CD4-positive, alpha-beta T cell (primary cell): ENCODE data around the gene KCNJ18. TPM values are rescaled to one million over a fixed set of nuclear protein-coding genes. Genes with fewer than 3 reads are reported as not detected.

Experiments used
- ATAC-seq: fragments of 200-7000 bp; cut with Tn5 transposase; one replicate; pipeline ENCODE4 v1.10.0; 2022; ENCODE audit warnings: mild to moderate bottlenecking; ENCODE audit not compliant: poor library complexity
- CTCF ChIA-PET: fragments of 350-600 bp; sonication (Branson Sonifier 250); formaldehyde crosslinking; loops from one replicate; lab custom pipeline; 2021; ENCODE audit warnings: antibody characterized with exemption, inconsistent platforms; lab: Charles Lee
- POLR2A ChIA-PET: fragments of 350-600 bp; sonication (Branson Sonifier 250); formaldehyde crosslinking; loops from one replicate; lab custom pipeline; 2021; ENCODE audit warnings: antibody characterized with exemption, inconsistent platforms; lab: Charles Lee
- DNase-seq, 14 experiments: peaks; one replicate each; pipeline ENCODE4 v3.0.0-alpha.2; 2013 to 2020; ENCODE audit warnings: mixed read lengths in 2 of 14
- H3K27ac ChIP-seq, 2 donors: one replicate each; pipeline versions ENCODE4 v1.5.1 to v1.7.0; 2013; ENCODE audit warnings: low read length in 2 of 2, low read depth in 1 of 2, mild to moderate bottlenecking in 1 of 2
- H3K27me3 ChIP-seq, 2 experiments: 1 replicate in 1 of 2; 2 replicates in 1 of 2; pipeline versions ENCODE4 v1.6.1 to v1.7.0; 2013; ENCODE audit warnings: low read length in 2 of 2, control low read depth in 1 of 2, mild to moderate bottlenecking in 1 of 2, moderate library complexity in 1 of 2; ENCODE audit not compliant: insufficient read depth in 2 of 2, control insufficient read depth in 1 of 2
- H3K36me3 ChIP-seq: one replicate; pipeline ENCODE4 v1.6.1; 2013; ENCODE audit warnings: low read length, control low read depth; ENCODE audit not compliant: insufficient read depth
- H3K4me1 ChIP-seq: one replicate; pipeline ENCODE4 v1.6.1; 2013; ENCODE audit warnings: low read length, control low read depth; ENCODE audit not compliant: insufficient read depth
- H3K4me3 ChIP-seq: one replicate; pipeline ENCODE4 v1.5.1; 2013; ENCODE audit warnings: mild to moderate bottlenecking, low read length, moderate library complexity
- H3K9me3 ChIP-seq, 2 experiments: 1 replicate in 1 of 2; 2 replicates in 1 of 2; pipeline versions ENCODE4 v1.6.1 to v1.7.0; 2013; ENCODE audit warnings: low read length in 2 of 2, mild to moderate bottlenecking in 2 of 2, control low read depth in 1 of 2, moderate library complexity in 1 of 2; ENCODE audit not compliant: control insufficient read depth in 1 of 2, insufficient read depth in 1 of 2
- H3K27ac Mint-ChIP-seq: one replicate; pipeline ENCODE4 v1.8.0; 2020; ENCODE audit warnings: mixed read lengths
- H3K27me3 Mint-ChIP-seq: one replicate; pipeline ENCODE4 v1.8.0; 2021; ENCODE audit warnings: mixed read lengths
- H3K36me3 Mint-ChIP-seq: one replicate; pipeline ENCODE4 v1.8.0; 2021; ENCODE audit warnings: low read depth, mixed read lengths
- H3K4me1 Mint-ChIP-seq: one replicate; pipeline ENCODE4 v1.8.0; 2021; ENCODE audit warnings: low read depth, mixed read lengths
- H3K4me3 Mint-ChIP-seq: one replicate; pipeline ENCODE4 v1.8.0; 2020; ENCODE audit warnings: mild to moderate bottlenecking, mixed read lengths
- H3K9me3 Mint-ChIP-seq: one replicate; pipeline ENCODE4 v1.8.0; 2020; ENCODE audit warnings: mixed read lengths
- intact Hi-C, 2 experiments: fragments of 100-400 bp; cut with DNase I in 1 of 2; cut with micrococcal nuclease in 1 of 2; formaldehyde crosslinking; loops; one replicate each; pipeline versions ENCODE4 v1.15.1 to v1.9.0; 2023 to 2025; cut with DNase I, micrococcal nuclease
- total RNA-seq, 174 experiments: library from RNA in 2 of 174; stranded (reverse) in 2 of 174; gene quantifications; one replicate each; pipeline ENCODE4 v1.2.3 and lab custom pipeline; 2021 to 2026
- TF ChIP-seq, protein P1 (sequence below): fragments of 200-600 bp; IDR thresholded peaks from one replicate; pipeline ENCODE4 v1.8.0; 2022; ENCODE audit warnings: antibody characterized with exemption, mild to moderate bottlenecking

KCNJ18 gene
- total RNA-seq, 2 experiments from 2014 or later, result not detected

DNA sequence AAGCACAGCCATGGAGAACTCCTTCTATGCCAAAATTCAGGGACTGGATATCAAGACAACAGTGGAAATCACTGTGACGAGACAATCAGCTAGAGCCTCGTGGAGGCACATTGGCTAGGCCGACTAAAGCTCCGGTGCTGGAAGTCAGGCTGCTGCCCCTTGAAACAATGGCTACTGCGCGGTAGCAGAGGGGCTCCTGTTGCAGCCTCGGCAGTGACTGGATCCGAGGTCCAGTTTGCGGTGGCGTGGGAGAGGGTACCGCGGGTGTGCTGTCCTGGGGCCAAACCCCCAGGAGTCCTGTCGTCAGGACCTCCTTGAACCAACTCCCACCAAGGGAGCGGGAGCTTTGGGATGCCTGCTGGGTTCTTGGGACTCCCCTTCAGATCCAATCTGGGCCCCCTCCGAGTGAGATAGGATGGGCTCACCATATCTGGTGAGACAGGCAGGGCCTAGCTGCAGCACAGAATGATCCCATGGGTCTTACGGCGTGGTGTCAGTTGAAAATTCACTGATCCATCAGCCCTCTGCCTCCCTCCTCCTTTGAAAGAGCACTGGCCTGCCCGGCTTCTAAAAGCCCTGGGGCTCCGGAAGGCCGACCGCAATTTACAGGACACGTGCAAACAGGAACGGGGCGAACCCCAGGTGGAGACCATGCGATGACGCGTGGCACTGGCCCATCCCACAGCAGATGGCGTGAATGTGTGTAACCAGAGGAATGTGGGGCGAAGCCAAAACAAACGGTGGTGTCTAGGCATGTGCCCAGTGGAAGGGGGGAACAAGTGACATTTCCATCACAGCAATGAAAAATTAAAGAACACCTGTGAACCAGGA is 15.8 kb upstream of the KCNJ18 start:
- H3K36me3 ChIP-seq, result no peaks in the 10 kb centered on the region
- Mint-ChIP-seq H3K4me1 (no peaks in the 10 kb centered on the region), H3K27ac (no peak overlapping the region), H3K27me3 (peaks cover 11% of the 10 kb centered on the region), H3K9me3 (no peaks in the 10 kb centered on the region), H3K4me3 (no peak overlapping the region), H3K36me3 (no peaks in the 10 kb centered on the region)
- H3K4me3 ChIP-seq, result no peak overlapping the region
- peaks cover 0 to 75% of the 10 kb centered on the region in 2 experiments for H3K9me3 ChIP-seq
- ATAC-seq (no peak), DNase-seq (no peak)
- CTCF ChIA-PET, result no interaction called here
- H3K27ac ChIP-seq, result no peak overlapping the region
- H3K4me1 ChIP-seq, result no peaks in the 10 kb centered on the region
- POLR2A ChIA-PET, result no interaction called here
- TF ChIP-seq, protein P1, sequence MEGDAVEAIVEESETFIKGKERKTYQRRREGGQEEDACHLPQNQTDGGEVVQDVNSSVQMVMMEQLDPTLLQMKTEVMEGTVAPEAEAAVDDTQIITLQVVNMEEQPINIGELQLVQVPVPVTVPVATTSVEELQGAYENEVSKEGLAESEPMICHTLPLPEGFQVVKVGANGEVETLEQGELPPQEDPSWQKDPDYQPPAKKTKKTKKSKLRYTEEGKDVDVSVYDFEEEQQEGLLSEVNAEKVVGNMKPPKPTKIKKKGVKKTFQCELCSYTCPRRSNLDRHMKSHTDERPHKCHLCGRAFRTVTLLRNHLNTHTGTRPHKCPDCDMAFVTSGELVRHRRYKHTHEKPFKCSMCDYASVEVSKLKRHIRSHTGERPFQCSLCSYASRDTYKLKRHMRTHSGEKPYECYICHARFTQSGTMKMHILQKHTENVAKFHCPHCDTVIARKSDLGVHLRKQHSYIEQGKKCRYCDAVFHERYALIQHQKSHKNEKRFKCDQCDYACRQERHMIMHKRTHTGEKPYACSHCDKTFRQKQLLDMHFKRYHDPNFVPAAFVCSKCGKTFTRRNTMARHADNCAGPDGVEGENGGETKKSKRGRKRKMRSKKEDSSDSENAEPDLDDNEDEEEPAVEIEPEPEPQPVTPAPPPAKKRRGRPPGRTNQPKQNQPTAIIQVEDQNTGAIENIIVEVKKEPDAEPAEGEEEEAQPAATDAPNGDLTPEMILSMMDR, result no peak
- no peaks in the 10 kb centered on the region for H3K27me3 ChIP-seq
- intact Hi-C loops, result no loop called here

DNA sequence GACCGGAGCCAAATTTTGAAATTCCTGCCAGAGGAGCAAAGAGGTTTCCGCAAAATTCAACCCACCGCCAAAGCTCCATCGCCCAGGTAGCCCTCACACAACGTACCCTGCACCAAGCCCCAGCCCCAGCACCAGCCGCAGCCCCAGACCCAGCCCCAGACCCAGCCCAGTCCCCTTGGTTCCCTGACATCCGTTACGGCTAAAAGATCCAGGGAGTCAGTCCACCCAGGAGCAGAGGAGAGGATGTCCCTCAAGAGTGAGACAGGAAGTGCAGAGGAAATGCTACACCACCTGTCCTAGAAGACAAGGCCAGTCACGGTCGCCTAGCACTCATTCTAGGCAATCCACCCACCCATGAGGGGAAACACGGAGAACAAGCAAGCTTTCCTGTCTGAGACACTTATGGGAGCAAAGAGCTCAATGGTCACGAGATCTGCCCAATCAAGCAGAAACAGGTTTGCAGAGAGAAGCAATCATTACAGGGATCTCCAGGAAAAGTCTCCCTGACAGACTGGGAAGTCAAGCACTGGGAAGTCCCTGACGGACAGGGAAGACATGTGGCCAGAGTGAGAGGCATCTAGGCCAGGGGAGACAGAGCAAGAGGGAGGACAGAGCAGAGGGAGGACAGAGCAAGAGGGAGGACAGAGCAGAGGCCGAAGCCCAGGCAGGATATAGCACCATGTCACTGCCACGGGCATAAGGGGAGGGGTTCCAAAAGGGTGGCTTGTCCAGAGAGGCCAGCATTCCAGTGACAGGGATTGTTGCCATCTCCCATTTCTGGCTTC is 15.0 kb upstream of the KCNJ18 start:
- POLR2A ChIA-PET, result no interaction called here
- intact Hi-C loops, result no loop called here
- H3K27ac Mint-ChIP-seq, result no peak overlapping the region
- no peak for DNase-seq
- CTCF ChIA-PET, result no interaction called here
- no peaks in the 10 kb centered on the region for H3K36me3 ChIP-seq
- no peak for ATAC-seq
- no peaks in the 10 kb centered on the region for H3K27me3 ChIP-seq
- H3K9me3 ChIP-seq, result peaks cover 0 to 78% of the 10 kb centered on the region in 2 experiments
- TF ChIP-seq, protein P1, result no peak
- no peak overlapping the region for H3K4me3 Mint-ChIP-seq
- H3K27me3 Mint-ChIP-seq, result peaks cover 11% of the 10 kb centered on the region
- H3K9me3 Mint-ChIP-seq, result no peaks in the 10 kb centered on the region
- no peaks in the 10 kb centered on the region for H3K36me3 Mint-ChIP-seq
- no peak overlapping the region for H3K4me3 ChIP-seq
- H3K4me1 ChIP-seq, result no peaks in the 10 kb centered on the region
- H3K27ac ChIP-seq, result no peak overlapping the region
- H3K4me1 Mint-ChIP-seq, result no peaks in the 10 kb centered on the region

DNA sequence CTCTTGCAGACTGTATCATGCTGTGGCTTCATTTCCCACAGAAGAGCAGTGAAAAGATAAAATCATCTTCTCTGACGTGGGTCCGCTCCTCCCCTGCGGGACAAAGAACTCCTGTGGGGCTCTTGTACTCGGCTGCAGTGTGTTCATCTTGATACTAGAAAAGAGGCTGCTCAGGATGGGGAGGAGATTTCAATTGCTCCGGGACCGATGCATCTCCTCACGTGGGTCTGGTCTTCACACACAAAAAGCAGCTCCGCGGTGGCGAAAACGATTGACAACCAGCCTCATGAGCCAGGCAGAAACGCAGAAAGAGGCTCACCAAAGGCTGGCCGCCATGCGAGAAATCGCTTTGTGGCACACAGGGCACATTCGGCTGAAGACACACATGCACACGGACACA is 14.4 kb upstream of the KCNJ18 start:
- DNase-seq (no peak), ATAC-seq (no peak)
- Mint-ChIP-seq H3K4me3 (no peak overlapping the region), H3K27me3 (peaks cover 11% of the 10 kb centered on the region), H3K9me3 (no peaks in the 10 kb centered on the region), H3K27ac (no peak overlapping the region), H3K36me3 (no peaks in the 10 kb centered on the region), H3K4me1 (no peaks in the 10 kb centered on the region)
- intact Hi-C loops, result no loop called here
- Histone ChIP-seq H3K27ac (no peak overlapping the region), H3K27me3 (no peaks in the 10 kb centered on the region), H3K4me3 (no peak overlapping the region), H3K4me1 (no peaks in the 10 kb centered on the region), H3K36me3 (no peaks in the 10 kb centered on the region), H3K9me3 (peaks cover 0 to 79% of the 10 kb centered on the region in 2 experiments)
- ChIA-PET POLR2A (no interaction called here), CTCF (no interaction called here)
- TF ChIP-seq, protein P1, result no peak
